ENCODE results near the gene SLC35E4.
"Not testable (repeated sequence)": the region's sequence is repeated elsewhere in the genome, so short reads cannot be mapped to it uniquely, and the experiment has no call there.

SLC35E4 gene

DNA sequence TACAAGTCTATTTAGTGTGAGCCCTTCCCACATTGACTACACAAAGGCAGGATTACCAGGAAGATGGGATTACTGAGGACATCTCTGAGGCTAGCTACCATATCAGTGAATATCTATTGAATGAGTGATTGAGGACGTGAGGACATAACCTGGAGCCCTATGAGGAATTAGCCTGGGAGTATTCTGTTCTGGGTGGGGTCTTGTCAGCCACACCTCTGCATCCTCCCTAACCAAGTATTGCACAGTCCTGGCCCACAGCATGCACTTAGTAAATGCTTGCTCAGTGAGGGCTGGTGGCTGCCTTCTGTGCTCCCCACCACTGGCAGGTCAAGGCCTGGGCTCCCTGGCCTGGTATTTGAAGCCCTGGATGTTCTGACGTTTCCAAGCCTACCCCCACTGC, 17.3 kb downstream of the SLC35E4 start:
- no peak for DNase-seq

DNA sequence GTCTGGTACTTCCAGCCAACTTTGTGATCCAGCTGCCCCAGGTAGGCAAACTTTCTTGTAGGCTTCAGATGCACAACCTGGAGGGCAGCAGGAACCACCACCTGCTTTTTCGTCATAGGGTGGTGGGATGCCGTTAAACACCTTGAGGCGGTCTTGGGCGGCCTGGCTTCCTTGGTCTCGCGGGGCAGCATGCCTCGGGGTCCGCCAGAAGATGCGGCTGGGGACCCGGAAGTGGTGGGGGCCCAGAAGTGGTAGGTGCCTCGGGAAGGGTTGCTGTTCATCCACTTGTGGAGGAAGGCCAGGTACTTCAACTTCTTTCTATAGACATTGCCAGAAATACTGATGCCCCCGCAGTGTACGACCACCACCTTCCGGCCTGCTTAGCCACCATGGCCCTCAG, 18.8 kb downstream of the SLC35E4 start:
- DNase-seq, result no peak

DNA sequence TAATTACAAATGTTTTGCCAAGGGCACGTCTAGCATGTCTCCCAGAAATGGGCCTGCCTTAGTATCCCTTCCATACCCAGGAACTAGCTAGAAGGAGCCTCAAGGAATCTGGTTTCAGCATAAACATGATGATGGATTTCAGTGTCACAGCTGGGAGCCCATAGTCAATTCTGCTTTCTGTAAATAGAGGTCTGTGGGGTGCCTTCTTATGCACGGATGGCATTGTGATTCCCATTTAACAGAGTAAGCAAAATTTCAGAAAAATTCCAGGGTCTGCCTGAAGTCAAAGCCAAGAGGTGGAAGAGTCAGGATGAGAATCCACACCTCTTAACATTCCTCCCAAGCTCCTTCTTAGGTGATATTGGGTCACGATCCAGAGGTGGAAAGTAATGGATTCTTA, 20.0 kb downstream of the SLC35E4 start:
- DNase-seq, result no peak

DNA sequence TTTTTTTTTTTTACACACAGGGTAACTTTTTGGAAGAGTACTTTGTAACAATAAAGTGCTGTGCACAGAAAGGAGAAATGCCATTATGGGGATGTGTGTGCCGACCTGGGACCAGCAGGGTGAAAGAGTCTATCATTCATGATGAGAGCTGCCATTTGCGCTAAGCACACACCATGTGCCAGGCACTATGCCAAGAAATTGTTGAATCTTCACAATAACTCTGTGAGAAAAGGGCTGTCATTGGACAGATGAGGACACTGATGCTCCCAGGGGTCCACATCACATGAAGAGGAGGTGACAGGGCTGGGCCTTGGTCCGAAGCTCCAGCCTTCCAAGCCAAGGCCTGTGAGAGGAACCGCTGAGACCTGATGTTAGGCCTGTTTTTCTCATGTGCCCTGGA, 26.5 kb downstream of the SLC35E4 start:
- no peak for DNase-seq

DNA sequence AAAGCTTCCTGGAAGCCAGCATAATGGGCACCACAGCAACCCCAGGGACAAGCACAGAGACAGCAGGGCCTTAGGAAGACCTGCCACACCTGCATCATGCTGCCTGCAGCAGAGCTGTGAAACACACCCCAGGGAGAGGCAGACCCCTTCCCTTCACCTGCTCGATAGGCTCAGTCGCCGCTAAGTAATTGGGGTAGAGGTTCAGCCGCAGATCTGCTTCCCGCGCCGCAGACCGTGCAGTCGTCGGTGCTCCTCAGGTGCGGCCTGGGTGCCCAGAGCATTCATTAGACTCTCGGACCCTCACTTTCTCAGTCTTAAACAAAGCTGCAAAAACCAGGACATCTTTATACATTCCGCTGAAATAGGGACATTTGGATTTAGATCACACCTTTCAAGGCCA, 29.2 kb downstream of the SLC35E4 start:
- no peak for DNase-seq

DNA sequence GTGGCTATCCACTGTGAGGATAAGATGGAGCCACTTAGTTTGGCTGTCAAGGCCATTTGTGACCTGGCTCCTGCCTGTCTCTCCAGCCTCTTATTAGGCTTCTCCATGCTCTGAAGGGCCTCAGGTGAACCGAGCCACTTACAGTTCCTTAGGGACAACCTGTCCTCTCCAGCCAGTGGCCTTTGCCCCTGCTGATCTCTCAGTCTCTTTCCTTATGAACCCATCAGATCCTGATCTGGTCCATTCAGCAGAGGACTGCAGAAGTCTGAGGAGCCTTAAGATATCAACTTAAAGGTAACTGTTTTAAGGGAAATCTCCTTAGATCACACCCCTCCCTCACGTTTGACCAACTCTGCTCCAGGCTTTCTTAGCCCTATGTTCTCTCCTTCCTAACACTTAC, 29.7 kb downstream of the SLC35E4 start:
- DNase-seq, result no peak

DNA sequence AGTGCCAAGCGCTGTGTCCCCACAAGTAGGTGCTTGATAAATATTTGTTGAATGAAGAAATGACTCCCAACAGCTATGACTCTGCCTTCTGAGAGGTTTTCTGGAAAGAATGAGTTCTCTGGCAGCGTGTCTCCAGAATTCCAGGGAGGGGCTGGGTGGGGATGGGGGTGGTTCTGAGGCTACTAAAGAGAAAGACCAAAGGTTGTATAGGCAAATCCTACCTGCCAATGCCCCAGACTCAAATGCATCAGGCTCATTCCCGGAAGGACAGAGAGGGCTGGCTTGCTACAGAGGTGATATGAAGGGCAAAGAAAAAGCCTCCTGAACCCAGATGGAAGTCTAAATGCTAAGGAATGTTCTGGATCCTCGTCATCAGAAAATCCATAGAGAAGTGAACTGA, 30.2 kb downstream of the SLC35E4 start:
- no peak for DNase-seq

DNA sequence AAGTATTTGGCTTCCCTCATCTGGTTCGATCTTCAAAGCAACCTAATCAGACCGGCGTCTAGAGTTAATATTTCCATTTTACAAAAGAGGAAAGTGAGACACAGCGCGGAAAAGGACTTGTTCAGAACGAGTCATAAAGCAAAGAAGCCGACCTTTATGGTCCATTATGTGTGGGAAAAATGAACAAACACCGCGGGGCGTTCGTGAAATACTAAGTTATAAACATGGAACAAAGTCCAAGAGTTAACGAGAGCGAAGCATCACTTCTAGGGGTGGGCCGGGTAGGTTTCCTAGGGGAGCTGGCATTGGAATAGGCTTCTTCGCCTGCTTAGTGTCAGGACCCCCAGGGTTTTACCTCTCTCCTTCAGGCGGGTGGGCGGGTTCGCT, 31.5 kb downstream of the SLC35E4 start:
- DNase-seq, result no peak

DNA sequence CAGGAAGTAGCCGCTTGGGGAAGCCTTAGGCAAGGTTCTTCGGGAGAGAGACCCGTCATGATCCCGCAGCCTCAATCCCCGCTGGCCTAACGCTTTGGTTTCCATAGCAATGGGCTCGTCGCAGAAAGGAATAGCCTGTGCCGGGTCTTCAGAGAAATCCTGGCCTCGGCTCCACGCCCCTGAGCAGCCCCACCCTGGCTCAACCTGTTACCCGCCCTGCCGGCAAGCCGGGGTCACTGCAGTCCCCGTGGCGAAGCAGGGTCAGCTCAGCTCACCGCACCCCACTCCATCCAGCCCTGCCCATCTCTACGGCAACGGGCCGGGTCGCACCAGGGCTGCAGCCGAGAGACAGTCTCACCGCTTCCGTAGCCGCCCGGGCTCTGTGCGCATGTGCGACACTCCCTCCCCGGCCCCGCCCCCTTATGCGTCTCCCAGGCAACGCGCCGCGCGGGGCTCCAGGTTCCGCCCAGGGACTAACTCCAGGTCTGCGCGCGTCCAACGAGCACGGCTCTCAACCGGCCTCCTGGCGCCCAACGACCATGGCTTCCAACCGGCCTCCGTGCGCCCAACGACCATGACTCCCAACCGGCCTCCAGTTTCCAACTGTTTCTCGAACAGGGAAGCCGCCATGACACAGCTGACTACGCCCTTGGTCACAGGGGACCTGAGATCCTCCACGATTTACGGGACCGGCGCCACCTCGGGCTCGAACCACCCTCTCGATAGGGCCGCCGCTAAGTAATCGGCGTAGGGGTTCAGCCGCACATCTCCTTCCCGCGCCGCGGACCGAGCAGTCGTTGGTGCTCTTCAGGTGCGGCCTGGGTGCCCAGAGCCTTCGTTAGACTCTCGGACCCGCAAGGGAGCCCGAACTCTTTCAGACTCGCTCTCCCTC, 32.2 kb downstream of the SLC35E4 start, which contains the start of gene DUSP18:
TSS of gene DUSP18 (minus strand) at position 382 of the 892 bp plus-strand sequence. CDS start 3,872 bp downstream, outside the sequence.
- DNase-seq, result peak; percentile 88

DNA sequence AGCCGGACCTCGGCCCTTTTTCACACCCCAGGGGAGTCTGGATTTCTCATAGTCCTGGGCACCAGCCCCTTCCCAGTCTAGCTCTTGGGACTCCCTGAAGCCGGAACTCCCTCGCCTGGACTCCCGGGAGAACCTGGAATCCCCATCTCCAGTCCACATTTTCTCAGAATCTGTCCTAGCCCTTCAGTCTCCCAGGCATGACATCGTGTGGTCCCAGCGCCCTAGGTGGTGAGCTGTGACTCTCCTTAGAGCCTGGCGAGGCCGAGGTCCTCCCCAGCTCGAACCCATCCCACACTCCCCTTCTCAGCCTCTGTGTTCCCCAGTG, 32.8 kb downstream of the SLC35E4 start:
- no peak for DNase-seq

DNA sequence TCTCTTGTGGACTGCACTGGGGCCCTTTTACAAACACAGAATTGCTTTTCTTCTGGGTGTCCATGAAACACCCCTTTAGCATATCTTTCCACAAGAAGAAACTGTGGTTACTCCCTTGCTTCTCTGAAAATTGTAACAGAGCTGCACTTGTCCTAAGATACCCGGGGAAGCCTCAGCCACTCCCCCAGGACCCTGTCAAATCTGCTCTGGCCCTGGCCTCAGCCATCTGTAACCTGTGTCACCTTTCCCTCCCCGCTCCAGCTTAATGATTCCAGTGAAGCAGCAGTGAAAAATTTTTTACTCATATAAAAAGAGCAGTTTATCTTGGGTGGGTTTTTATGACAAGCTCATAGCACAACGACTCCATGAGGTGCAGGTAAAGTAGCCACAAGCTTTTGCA, 35.5 kb downstream of the SLC35E4 start:
- no peak for DNase-seq

DNA sequence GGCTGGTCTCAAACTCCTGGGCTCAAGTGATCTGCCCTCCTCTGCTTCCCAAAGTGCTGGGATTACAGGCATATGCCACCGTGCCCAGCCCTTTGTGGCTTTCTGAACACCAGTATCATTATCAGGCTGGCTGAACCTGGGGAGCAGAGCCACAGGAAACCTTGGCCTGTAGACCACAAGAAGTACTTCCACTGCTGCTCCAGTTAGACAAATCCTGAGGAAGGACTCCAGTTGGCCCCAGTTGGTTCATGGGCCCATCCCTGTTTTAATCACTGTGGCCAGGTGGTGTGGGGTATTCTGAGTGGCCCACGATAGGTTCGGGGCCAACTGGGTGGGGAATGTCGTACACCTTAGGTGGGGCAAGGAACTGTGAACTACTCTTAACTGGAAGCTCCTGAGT, 37.6 kb downstream of the SLC35E4 start:
- DNase-seq, result no peak

DNA sequence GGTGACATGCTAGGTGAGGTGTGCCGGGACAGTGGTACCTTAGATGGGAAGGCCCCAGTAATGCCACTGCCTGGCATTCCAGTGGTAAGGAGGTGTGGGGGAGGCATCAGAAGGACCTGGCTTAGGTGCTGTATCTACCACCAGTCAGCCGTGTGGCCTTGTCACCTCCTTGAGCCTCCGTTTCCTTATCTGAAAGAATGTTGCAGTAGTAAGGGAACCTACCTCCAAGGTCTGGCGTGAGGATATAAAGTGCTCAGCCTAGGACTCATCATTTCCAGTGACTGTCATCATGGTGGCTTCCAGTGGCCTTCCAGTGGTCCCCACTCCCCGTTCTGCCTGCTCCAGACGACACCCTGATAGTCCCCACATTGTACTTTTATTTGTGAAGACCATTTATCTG, 38.9 kb downstream of the SLC35E4 start:
- DNase-seq, result no peak

DNA sequence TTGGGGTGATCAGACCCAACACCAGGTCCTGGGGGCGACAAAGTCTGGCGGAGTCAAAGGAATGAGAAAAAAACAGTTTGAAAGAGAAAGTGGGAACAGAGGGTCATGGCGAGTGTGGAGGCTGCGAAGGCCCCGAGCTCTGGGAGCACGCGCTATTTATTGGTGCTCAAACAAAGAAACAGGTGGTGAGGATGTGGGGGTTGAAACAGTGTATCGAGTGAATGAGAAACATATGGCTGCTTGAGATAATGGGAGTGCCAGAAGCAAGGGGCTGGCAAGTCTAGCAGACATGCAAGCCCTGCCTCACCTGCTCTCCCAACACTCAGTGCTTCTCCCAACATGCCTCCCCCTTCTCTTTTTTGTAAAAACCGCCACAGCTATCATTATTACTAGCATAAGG, 39.9 kb downstream of the SLC35E4 start:
- DNase-seq, result no peak

DNA sequence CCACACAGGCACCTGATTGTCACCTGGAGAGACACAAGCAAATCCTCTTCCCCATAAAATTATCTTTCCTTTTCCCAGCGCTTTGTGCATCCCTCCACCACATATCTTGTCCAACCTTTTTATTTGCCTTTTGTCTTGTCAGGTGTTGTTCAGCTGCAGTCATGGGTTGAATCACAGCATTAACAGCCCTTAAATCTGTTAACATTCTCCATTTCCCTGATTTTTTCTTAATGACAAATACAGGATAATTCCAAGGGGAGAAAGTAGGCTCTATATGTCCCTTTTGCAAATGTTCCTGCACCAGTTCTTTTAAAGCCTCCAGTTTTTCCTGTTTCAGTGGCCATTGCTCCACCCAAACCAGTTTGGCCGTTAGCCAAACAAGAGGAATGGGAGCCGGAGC, 41.0 kb downstream of the SLC35E4 start:
- DNase-seq, result not testable (repeated sequence)

DNA sequence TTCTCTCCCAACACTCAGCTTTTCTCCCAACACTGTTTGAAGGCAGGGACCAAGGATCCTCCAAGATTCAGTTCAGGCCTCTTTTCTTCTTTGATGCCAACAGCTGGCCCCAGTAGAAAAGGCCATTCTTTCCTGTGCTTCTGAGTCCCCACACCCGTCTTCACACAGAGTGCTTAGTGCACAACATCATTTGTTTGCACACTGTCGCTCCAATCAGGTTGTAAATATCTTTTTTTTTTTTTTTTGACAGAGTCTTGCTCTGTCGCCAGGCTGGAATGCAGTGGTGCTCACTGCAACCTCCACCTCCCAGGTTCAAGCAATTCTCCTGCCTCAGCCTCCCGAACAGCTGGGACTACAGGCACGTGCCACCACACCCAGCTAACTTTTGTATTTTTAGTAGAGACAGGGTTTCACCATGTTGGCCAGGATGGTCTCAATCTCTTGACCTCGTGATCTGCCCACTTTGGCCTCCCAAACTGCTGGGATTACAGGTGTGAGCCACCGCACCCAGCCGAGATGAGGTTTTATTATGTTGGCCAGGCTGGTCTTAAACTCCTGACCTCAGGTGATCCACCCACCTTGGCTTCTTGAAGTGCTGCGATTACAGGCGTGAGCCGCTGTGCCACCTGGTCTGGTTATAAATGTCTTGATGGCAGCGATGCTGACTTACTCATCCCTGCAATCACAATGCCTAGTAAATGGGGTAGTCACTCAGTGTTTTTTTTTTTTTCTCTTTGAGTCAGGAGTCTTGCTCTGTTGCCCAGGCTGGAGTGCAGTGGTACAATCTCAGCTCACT, 44.5 kb downstream of the SLC35E4 start:
- not testable (repeated sequence) for DNase-seq

DNA sequence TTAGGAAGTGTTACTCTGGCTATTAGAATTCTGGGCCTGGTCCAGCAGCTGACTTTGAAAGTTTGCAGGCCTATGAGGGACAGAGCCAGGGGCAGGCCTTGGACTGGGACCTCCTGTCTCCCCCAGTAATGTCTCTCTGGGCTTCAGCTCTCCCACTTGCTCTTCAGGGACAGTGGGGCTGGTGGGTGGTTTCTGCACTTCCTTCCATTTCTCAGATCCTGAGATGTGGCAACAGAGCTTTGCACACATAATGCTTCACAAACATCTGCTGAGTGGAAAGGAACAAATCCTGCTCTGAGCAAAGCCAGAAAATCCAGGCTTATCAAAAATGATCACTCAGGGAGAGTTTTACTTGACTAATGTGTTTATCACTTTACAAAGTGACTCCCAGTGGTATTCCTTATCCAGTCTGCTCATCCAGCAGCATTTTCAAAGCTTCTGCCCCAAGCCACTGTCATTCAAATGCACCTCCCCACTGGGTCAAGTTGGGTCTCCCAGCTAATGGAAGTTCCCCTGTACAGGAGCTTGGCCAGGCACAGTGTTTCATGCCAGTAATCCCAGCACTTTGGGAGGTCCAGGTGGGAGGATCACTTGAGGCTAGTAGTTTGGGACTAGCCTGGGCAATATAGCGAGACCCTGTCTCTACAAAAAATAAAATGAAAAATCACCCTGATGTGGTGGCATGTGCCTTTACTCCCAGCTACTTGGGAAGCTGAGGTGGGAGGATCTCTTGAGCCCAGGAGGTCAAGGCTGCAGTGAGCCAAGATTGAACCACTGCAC, 45.6 kb downstream of the SLC35E4 start:
- no peak for DNase-seq

DNA sequence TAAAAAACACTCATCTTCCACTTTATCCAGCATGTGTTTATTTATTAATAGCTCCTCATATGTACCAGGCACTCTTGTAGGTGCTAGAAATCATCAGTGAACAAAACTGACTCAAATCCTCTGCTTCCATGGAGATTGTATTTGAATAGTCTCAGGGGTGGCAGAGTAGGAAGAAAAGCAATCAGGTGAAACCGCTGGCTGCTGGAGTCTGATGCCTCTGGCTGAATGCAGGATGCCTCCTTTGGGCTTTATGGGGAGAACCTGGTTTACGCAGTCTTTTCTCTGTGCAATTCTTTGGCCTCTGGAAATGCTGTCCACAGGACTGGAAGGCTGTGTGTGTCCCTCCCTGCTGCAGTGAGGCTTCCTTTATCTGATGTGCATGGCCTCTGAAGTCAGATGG, 46.2 kb downstream of the SLC35E4 start:
- DNase-seq, result no peak

DNA sequence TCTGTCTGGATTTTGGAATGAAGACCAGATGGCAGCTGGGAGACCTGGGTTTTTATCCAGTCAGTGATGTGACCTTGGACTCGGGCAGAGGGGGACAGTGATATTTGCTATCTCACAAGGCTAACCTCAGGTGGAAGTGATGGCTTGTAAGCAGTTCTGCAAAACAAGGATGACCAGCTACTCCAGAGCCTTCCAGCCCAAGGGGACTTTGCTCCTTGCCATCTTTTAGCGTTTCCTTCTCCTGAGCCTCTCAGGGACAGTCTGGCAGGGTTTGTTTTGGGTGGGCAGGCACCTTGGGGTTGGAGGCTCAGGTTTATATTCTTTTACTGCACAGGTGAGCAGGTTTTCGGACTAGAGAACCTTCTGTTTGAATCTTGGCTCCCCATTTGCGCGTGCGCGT, 49.6 kb downstream of the SLC35E4 start:
- no peak for DNase-seq

DNA sequence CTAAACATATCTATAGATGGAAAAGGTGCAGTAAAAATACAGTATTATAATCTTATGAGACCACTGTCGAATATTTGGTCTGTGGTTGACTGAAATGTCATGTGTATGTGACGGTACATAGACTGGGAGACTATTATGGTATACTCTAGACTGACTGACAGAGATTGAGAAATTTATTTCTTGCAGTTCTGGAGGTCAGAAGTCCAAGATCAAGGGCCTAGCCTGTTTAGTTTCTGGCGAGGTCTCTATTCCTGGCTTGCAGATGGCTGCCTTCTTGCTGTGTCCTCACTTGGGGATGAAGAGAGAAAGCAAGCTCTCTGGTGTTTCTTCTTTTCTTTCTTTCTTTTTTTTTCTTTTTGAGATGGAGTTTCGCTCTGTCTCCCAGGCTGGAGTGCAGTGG, 51.8 kb downstream of the SLC35E4 start:
- DNase-seq, result no peak

DNA sequence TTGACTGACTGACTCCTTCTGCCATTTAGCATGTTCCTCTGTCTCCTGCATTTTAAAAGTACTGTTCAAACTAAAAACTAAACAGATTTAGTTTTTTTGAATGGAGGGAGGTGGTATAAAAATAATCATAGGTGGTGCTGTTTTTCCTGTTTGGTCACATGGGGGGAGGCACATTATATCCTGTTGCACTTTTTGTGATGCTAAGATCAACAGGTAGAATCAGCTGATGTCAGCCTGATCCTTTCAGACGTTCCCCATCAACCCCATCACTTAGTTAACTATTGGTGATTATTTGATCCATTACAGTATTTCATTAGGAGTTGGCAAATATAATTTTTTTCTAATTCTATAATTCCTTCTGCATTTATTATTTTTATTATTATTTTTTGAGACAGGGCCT, 54.0 kb downstream of the SLC35E4 start:
- no peak for DNase-seq

DNA sequence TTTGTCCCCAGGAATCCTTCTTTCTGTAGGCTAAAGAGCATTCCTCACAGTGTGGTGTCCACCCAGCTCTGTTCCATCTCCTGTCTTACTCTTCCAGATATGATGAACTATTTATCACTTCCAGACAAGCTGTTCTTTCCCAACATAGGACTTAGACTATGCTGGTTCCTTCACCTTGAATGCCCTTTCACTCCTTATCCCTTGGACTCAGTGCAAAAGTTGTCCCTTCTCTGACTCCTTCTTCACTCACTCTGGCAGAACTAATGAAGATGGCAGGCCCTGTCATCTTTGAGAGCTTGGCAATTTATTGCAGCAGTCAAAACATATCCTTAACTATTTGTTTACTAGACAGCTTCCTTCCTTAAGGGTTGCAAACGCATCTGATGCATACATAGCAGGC, 55.6 kb downstream of the SLC35E4 start:
- DNase-seq, result no peak

DNA sequence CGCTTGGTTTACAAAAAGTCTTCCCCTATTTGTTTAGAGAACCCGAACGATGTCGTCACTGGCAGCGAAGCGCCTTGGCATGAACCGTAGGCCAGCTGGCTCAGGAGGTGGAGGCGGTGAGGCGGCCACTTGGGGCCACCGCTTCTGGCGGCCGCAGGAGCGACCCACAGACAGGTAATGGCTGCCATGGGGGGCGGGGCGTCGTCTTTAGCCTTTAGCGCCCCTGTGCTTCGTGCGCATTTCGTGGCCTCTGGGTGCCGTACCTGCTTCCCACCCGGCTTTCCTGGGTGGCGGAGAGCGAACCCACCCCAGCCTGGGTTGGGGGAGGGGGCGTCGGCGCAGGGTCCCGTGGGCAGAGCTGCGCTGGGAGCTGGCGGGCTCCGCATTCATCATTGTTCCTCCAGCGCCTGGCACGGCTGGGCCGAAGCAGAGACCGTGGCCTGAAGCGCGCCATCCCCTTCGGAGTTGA, 58.6 kb downstream of the SLC35E4 start:
- DNase-seq, result peak; percentile 6
